Retinal pigment epithelial cell (primary cell): ENCODE results near the gene ATRNL1.

ENCODE experiments used
- DNase-seq: peaks from one replicate; pipeline ENCODE4 v3.0.0-alpha.2; 2010; ENCODE audit warnings: low read depth
- H3K4me3 ChIP-seq: 2 replicates; pipeline ENCODE4 v1.5.1; 2011; ENCODE audit warnings: mild to moderate bottlenecking, low read length, control low read depth, moderate library complexity
- CTCF ChIP-seq: conservative IDR thresholded peaks from 2 replicates; pipeline ENCODE4 v1.5.1; 2011; ENCODE audit warnings: low read depth, low read length, control low read depth, inconsistent platforms

The ATRNL1 gene

DNA sequence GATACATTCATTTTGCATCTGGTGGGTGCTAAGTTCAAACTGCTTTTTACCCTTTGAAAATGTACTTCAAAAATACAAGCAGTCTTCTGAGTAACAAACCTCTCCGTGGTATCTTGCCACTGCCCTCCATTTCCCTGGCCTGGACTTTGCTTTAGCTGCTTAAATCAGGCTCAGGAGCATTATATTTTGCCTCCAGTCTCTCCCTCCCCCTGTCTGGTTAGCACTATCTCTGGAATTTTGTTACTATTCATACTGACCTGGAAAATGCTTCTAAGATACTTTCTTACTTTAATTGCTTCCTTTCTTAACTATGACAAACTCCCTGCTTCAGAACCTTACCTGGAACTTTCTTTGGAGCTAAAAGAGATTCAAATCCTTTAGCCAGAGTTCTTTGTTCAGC lies 810.0 kb downstream of the ATRNL1 start:
- no peak for TF ChIP-seq CTCF
- DNase-seq: peak; percentile 1
- H3K4me3 ChIP-seq: no peak overlapping the region

DNA sequence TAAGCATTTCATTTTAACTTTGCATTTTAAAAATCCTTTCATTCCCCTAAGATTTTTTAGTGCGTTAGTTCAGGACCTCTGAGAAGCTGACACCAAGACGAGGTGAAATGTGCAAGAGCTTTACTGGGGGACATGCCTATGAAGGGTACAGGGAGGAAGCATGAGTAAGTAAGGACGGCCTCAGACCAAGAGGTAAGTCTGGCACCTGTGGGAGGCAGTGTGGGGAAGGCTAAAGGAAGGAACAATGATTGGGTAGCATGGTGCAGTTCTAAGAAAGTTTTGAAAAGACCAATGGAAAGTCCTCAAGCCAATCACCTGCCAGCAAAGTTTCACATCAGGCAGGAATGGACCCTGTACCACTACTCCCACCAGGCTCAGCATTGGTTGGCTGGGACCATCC lies 810.7 kb downstream of the ATRNL1 start:
- TF ChIP-seq CTCF: no peak
- no peak for DNase-seq
- no peak overlapping the region for H3K4me3 ChIP-seq

GRCh38 chr10:115909037-115909436 lies 815.9 kb downstream of the ATRNL1 start:
- H3K4me3 ChIP-seq: no peak overlapping the region
- no peak for DNase-seq
- no peak for TF ChIP-seq CTCF

GRCh38 chr10:115909962-115910731 lies 817.0 kb downstream of the ATRNL1 start:
- no peak overlapping the region for H3K4me3 ChIP-seq
- TF ChIP-seq CTCF: no peak
- no peak for DNase-seq

DNA sequence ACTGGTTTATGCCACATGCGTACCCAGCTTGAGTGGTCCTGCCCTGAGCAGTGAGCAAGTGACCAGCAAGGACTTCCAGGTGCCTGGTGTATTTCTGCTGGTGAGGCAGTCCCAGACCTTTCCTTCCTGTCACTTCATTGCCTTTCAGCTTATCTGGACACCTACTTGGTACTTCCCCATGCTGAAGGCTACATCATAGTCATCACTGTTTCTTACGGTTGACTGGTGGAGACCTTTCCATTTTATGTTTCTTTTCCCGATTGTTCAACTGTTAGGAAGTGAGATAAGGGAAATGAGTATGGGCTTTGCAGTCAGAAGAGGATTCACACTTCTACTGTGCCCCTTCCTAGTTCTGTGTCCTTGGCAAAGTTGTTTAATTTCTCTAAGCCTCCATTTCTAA lies 821.3 kb downstream of the ATRNL1 start:
- H3K4me3 ChIP-seq: no peak overlapping the region
- TF ChIP-seq CTCF: no peak
- no peak for DNase-seq

DNA sequence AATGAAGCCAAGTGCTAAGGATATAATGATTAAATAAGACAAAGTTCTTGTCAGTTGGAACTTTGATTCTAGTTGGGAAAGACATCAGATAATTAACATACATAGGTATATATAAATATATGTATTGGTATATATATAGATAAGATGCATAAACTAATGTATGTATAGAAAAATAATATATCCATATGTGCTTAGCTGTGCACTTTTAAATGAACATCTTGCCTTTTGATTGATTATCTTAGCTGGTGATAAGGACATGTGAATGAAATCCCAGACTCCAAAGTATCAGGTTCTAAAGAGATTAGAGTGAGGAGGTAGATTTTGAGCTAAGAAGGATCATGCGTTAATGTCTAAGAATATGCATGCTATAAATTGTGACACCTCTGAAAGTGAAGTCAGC lies 822.3 kb downstream of the ATRNL1 start:
- TF ChIP-seq CTCF: no peak

GRCh38 chr10:115918812-115919211 lies 825.6 kb downstream of the ATRNL1 start:
- no peak overlapping the region for H3K4me3 ChIP-seq
- DNase-seq: no peak
- no peak for TF ChIP-seq CTCF

More for the DNA sequence above, 822.3 kb downstream of the ATRNL1 start:
- no peak overlapping the region for H3K4me3 ChIP-seq
- no peak for DNase-seq
